Breast epithelium (tissue), 4 donors: Measurements from ENCODE around the gene ADGRL3. TPM values are rescaled to one million over a fixed set of nuclear protein-coding genes. Genes with fewer than 3 reads are reported as not detected.

ENCODE experiments used
- DNase-seq, 2 donors: peaks; one replicate each; pipeline ENCODE4 v3.0.0-alpha.2; 2019; ENCODE audit warnings: low spot score in 2 of 2
- H3K27ac ChIP-seq, 2 donors: fragments of 200-600 bp; sonication (generic) in 1 of 2; one replicate each; pipeline ENCODE4 v1.5.1; 2016 to 2019; ENCODE audit warnings: mild to moderate bottlenecking in 1 of 2
- H3K27me3 ChIP-seq, 2 donors: fragments of 200-600 bp; sonication (generic) in 1 of 2; one replicate each; pipeline versions ENCODE4 v1.5.1 to v1.6.0; 2017 to 2019; ENCODE audit warnings: control low read depth in 1 of 2, mild to moderate bottlenecking in 1 of 2
- H3K36me3 ChIP-seq: fragments of 200-600 bp; one replicate; pipeline ENCODE4 v1.5.1; 2019
- H3K4me1 ChIP-seq, 2 donors: fragments of 200-600 bp; sonication (generic); one replicate each; pipeline ENCODE4 v1.5.1; 2016 to 2019; ENCODE audit warnings: control low read depth in 1 of 2
- H3K4me3 ChIP-seq, 3 donors: fragments of 200-600 bp; sonication (generic); 1 replicate in 2 of 3; 2 replicates in 1 of 3; pipeline ENCODE4 v1.5.1; 2016 to 2019; ENCODE audit warnings: mild to moderate bottlenecking in 3 of 3, moderate library complexity in 2 of 3
- H3K9me3 ChIP-seq, 2 donors: fragments of 200-600 bp; sonication (generic) in 1 of 2; one replicate each; pipeline ENCODE4 v1.5.1; 2016 to 2019; ENCODE audit warnings: control low read depth in 1 of 2
- POLR2A ChIP-seq: fragments of 450-650 bp; IDR thresholded peaks from one replicate; pipeline ENCODE4 v1.6.1; 2016; ENCODE audit warnings: antibody characterized with exemption, mild to moderate bottlenecking, moderate library complexity
- POLR2AphosphoS5 ChIP-seq, 3 donors: sonication (generic); formaldehyde crosslinking; IDR thresholded peaks; one replicate each; pipeline ENCODE4 v1.6.1; 2017; ENCODE audit warnings: antibody characterized with exemption in 3 of 3
- intact Hi-C: fragments of 100-400 bp; cut with DNase I; formaldehyde crosslinking; loops from one replicate; pipeline ENCODE4 v1.15.1; 2023; ENCODE audit warnings: low total_unique reads
- total RNA-seq, 3 donors: library from RNA; depleted of rRNA; stranded (reverse); fragments of >200 nt; gene quantifications; one replicate each; pipeline ENCODE4 v1.1.0, GENCODE V29; 2016
- TF ChIP-seq, protein P1 (sequence below), 3 donors: fragments of 450-650 bp; IDR thresholded peaks; one replicate each; pipeline ENCODE4 v1.5.1; 2016 to 2017; ENCODE audit warnings: antibody characterized with exemption in 3 of 3, mild to moderate bottlenecking in 3 of 3, moderate library complexity in 3 of 3

Gene ADGRL3
- total RNA-seq, 3 donors from 2014 or later, result 4.2 to 8.2 (median 6.6) TPM

DNA sequence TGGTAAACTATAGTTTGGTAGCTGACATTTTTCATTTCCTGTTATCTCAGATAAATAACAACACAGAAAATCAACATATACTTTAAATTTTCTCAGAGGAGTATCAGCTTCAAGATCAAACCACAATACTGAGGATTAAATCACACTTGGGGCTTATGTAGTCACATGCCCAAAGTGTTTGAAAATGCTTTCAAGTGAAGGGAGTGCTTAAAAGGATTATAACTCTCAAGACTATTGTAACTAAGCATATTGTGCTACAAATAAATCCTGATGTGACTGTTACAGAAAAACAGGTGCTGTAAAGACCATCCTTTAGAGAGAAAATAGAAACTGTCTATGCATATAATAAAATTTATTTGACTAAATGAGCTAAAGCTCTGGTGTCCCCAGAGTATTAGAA lies 887.6 kb downstream of the ADGRL3 start:
- no peaks in the 10 kb centered on the region for H3K4me1 ChIP-seq
- no peaks in the 10 kb centered on the region for H3K27me3 ChIP-seq
- no peak overlapping the region for H3K4me3 ChIP-seq
- intact Hi-C loops, result no loop called here
- DNase-seq, result no peak
- peaks cover 0 to 10% of the 10 kb centered on the region in 2 donors for H3K9me3 ChIP-seq
- no peak overlapping the region for H3K27ac ChIP-seq
- H3K36me3 ChIP-seq, result no peaks in the 10 kb centered on the region
- TF ChIP-seq POLR2A, result no peak
- TF ChIP-seq POLR2AphosphoS5 (IDR thresholded peaks at IDR 0.05), result no peak

DNA sequence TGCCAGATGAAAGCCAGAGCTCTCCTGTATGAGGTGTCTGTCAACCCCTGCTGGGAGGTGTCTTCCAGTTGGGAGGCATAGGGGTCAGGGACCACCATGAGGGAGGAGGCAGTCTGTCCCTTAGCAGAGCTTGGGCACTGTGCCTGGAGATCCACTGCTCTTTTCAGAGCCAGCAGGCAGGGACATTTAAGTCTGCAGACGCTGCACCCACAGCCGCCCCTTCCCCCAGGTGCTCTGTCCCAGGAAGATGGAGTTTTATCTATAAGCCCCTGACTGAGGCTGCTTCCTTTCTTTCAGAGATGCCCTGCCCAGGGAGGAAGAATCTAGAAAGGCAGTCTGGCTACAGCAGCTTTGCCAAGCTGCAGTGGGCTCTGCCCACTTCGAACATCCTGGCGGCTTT lies 893.6 kb downstream of the ADGRL3 start:
- DNase-seq, result no peak
- H3K36me3 ChIP-seq, result no peaks in the 10 kb centered on the region
- intact Hi-C loops, result no loop called here
- no peaks in the 10 kb centered on the region for H3K4me1 ChIP-seq
- TF ChIP-seq, protein P1, sequence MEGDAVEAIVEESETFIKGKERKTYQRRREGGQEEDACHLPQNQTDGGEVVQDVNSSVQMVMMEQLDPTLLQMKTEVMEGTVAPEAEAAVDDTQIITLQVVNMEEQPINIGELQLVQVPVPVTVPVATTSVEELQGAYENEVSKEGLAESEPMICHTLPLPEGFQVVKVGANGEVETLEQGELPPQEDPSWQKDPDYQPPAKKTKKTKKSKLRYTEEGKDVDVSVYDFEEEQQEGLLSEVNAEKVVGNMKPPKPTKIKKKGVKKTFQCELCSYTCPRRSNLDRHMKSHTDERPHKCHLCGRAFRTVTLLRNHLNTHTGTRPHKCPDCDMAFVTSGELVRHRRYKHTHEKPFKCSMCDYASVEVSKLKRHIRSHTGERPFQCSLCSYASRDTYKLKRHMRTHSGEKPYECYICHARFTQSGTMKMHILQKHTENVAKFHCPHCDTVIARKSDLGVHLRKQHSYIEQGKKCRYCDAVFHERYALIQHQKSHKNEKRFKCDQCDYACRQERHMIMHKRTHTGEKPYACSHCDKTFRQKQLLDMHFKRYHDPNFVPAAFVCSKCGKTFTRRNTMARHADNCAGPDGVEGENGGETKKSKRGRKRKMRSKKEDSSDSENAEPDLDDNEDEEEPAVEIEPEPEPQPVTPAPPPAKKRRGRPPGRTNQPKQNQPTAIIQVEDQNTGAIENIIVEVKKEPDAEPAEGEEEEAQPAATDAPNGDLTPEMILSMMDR (IDR thresholded peaks at IDR 0.05), result no peak
- TF ChIP-seq POLR2AphosphoS5 (IDR thresholded peaks at IDR 0.05) (no peak), POLR2A (no peak)
- H3K27ac ChIP-seq, result no peak overlapping the region
- no peak overlapping the region for H3K4me3 ChIP-seq
- peaks cover 0 to 12% of the 10 kb centered on the region in 2 donors for H3K9me3 ChIP-seq
- H3K27me3 ChIP-seq, result no peaks in the 10 kb centered on the region

DNA sequence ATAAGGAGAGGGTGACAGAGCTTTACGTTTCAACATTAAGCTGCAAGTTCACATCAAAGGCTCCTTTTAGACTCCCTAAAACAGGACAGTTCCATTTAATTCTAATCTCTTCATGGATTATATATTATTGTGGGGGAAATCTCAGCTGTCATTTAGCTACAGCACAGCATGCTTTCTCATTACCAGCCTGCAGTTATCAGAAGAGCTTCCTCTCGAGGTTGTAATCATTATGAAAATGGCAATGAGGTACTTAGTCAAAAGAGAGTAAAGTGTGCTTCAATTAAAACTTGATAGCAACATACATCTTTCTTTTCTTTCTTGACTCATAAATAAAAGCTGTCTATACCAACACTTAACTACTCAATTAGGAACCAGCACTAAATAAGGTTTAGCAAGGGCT lies 896.8 kb downstream of the ADGRL3 start:
- TF ChIP-seq POLR2AphosphoS5 (IDR thresholded peaks at IDR 0.05) (no peak), POLR2A (no peak)
- TF ChIP-seq, protein P1 (IDR thresholded peaks at IDR 0.05), result no peak
- Histone ChIP-seq H3K4me1 (no peaks in the 10 kb centered on the region), H3K27ac (no peak overlapping the region), H3K36me3 (no peaks in the 10 kb centered on the region), H3K9me3 (peaks cover 0 to 10% of the 10 kb centered on the region in 2 donors), H3K27me3 (no peaks in the 10 kb centered on the region), H3K4me3 (no peak overlapping the region)
- DNase-seq, result no peak
- intact Hi-C loops, result no loop called here

DNA sequence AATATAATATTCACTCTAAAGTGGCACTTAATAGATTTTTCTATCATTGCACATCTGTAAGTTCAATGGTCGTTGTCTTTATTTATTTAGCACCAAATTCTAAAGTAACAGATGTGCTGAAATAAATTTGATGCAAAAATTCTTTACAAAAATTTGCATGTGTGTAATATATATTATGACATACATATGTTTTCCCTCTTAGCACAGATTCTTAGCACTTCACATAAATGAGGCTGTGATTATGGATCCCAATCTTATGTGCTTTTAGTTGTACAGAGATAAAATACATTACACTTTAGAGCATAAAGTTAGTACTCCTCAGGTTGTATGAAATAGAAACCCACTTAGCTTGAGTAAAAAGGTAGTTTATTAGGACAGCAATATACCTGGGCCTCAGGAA lies 915.1 kb downstream of the ADGRL3 start:
- H3K27ac ChIP-seq, result no peak overlapping the region
- H3K4me3 ChIP-seq, result no peak overlapping the region
- intact Hi-C loops, result no loop called here
- H3K4me1 ChIP-seq, result no peaks in the 10 kb centered on the region
- H3K9me3 ChIP-seq, result no peaks in the 10 kb centered on the region
- H3K27me3 ChIP-seq, result no peaks in the 10 kb centered on the region
- no peaks in the 10 kb centered on the region for H3K36me3 ChIP-seq
- DNase-seq, result no peak
- no peak for TF ChIP-seq POLR2AphosphoS5 (IDR thresholded peaks at IDR 0.05)
- TF ChIP-seq, protein P1 (IDR thresholded peaks at IDR 0.05), result no peak
- no peak for TF ChIP-seq POLR2A

DNA sequence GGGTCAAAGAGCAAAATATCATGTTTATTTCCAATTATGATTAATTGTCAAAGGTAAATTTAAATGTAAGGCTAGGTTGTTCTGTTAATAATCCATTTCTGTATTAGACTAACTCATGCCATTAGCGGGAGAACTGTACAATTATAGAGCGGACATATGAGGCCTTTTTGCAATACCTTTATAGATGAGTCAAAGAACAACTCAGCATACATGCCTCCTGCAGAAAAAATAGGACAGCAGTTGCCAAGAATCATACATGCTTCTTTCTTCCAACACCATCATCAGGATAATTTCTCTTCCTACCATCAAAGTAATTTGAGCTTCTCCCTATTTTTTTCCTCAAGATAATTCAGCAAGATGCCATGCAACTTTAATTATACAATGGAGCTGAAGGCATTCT lies 917.8 kb downstream of the ADGRL3 start:
- Histone ChIP-seq H3K4me3 (no peak overlapping the region), H3K27me3 (no peaks in the 10 kb centered on the region), H3K9me3 (no peaks in the 10 kb centered on the region), H3K27ac (no peak overlapping the region), H3K36me3 (no peaks in the 10 kb centered on the region), H3K4me1 (no peaks in the 10 kb centered on the region)
- DNase-seq, result no peak
- TF ChIP-seq, protein P1 (IDR thresholded peaks at IDR 0.05), result no peak
- TF ChIP-seq POLR2A, result no peak
- no peak for TF ChIP-seq POLR2AphosphoS5 (IDR thresholded peaks at IDR 0.05)
- intact Hi-C loops, result no loop called here

DNA sequence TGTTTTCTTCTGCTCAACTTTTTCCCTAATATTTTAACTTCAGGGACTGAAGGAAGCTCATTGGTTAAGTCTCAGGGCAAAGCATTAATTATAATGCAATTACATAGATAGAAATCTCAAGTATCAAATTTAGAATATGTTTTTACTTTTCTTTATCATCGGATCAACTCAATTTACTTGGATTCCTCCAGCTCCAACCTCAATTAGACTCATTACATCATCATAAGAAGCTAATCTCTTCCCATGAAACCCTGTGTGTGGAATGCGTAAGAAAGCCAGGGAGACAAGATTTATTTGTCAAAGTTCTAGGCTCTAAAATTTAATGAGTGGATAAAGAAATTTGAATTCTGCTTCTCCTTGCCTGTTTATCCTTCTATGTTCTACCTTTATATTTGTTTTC lies 918.4 kb downstream of the ADGRL3 start:
- Histone ChIP-seq H3K4me3 (no peak overlapping the region), H3K36me3 (no peaks in the 10 kb centered on the region), H3K9me3 (no peaks in the 10 kb centered on the region), H3K27ac (no peak overlapping the region), H3K4me1 (no peaks in the 10 kb centered on the region), H3K27me3 (no peaks in the 10 kb centered on the region)
- TF ChIP-seq, protein P1 (IDR thresholded peaks at IDR 0.05), result no peak
- TF ChIP-seq POLR2AphosphoS5 (IDR thresholded peaks at IDR 0.05) (no peak), POLR2A (no peak)
- DNase-seq, result no peak
- intact Hi-C loops, result no loop called here
